Neural cell (in vitro differentiated cells): ENCODE measurements around the gene FAAH. TPM values are rescaled to one million over a fixed set of nuclear protein-coding genes. Genes with fewer than 3 reads are reported as not detected.

Experiments used
- H2AFZ ChIP-seq: fragments of 200-600, 300-800 bp; sonication (generic), shearing (Covaris generic); 2 replicates; pipeline ENCODE4 v1.6.0; 2014; ENCODE audit warnings: low read depth, mild to moderate bottlenecking, antibody characterized with exemption, low read length, moderate library complexity
- H3F3A ChIP-seq: fragments of 200-600 bp; shearing (Covaris generic); 2 replicates; pipeline ENCODE4 v1.6.1; 2016; ENCODE audit warnings: mild to moderate bottlenecking, moderate library complexity, mixed read lengths, antibody characterized with exemption, low read length; ENCODE audit not compliant: insufficient read depth, poor library complexity, severe bottlenecking
- H3K27ac ChIP-seq: fragments of 200-600, 300-800 bp; sonication (generic), shearing (Covaris generic); 2 replicates; pipeline ENCODE4 v1.5.1; 2014; ENCODE audit warnings: mild to moderate bottlenecking, low read length, moderate library complexity
- H3K27me3 ChIP-seq: fragments of 300-800, 200-600 bp; sonication (generic), shearing (Covaris generic); 2 replicates; pipeline ENCODE4 v1.6.0; 2014; ENCODE audit warnings: mild to moderate bottlenecking, low read depth, low read length, moderate library complexity; ENCODE audit not compliant: insufficient read depth
- H3K36me3 ChIP-seq: fragments of 300-800, 200-600 bp; sonication (generic), shearing (Covaris generic); 2 replicates; pipeline ENCODE4 v1.5.1; 2014; ENCODE audit warnings: mild to moderate bottlenecking, antibody characterized with exemption, low read length, moderate library complexity; ENCODE audit not compliant: insufficient read depth
- H3K4me2 ChIP-seq: fragments of 300-800, 200-600 bp; sonication (generic), shearing (Covaris generic); 2 replicates; pipeline ENCODE4 v1.6.0; 2014; ENCODE audit warnings: mild to moderate bottlenecking, low read length
- H3K4me3 ChIP-seq: fragments of 300-800, 200-600 bp; sonication (generic), shearing (Covaris generic); 2 replicates; pipeline ENCODE4 v1.5.1; 2014; ENCODE audit warnings: mild to moderate bottlenecking, low read length, moderate library complexity
- H3K79me2 ChIP-seq: fragments of 200-600 bp; shearing (Covaris generic); replicated peaks from 2 replicates; pipeline ENCODE4 v1.6.0; 2014; ENCODE audit warnings: mild to moderate bottlenecking, low read length, moderate library complexity; ENCODE audit not compliant: insufficient read depth
- H3K9ac ChIP-seq: fragments of 300-800, 200-600 bp; sonication (generic), shearing (Covaris generic); 2 replicates; pipeline ENCODE4 v1.6.1; 2016; ENCODE audit warnings: mild to moderate bottlenecking, low read length, mixed read lengths
- H3K9me2 ChIP-seq: fragments of 200-600 bp; shearing (Covaris generic); 2 replicates; pipeline ENCODE4 v1.6.1; 2016; ENCODE audit warnings: mild to moderate bottlenecking, low read length, mixed read lengths; ENCODE audit not compliant: insufficient read depth
- H3K9me3 ChIP-seq: fragments of 200-600, 300-800 bp; sonication (generic), shearing (Covaris generic); 2 replicates; pipeline ENCODE4 v1.6.1; 2016; ENCODE audit warnings: mild to moderate bottlenecking, mixed run types, low read length, moderate library complexity, mixed read lengths
- H4K20me1 ChIP-seq: fragments of 200-600 bp; shearing (Covaris generic); 2 replicates; pipeline ENCODE4 v1.6.1; 2016; ENCODE audit warnings: mild to moderate bottlenecking, mixed run types; ENCODE audit not compliant: insufficient read depth
- EP300 ChIP-seq: fragments of 450-650 bp; conservative IDR thresholded peaks from 2 replicates; pipeline ENCODE4 v1.6.1; 2014; ENCODE audit warnings: antibody characterized with exemption, mild to moderate bottlenecking, moderate library complexity; ENCODE audit not compliant: poor library complexity, severe bottlenecking
- EZH2 ChIP-seq: fragments of 200-600, 300-800 bp; shearing (Covaris generic), sonication (generic); IDR thresholded peaks from 2 replicates; pipeline ENCODE4 v1.6.1; 2014; ENCODE audit warnings: antibody characterized with exemption, low read length, borderline replicate concordance, mild to moderate bottlenecking; ENCODE audit not compliant: insufficient read depth, poor library complexity, severe bottlenecking
- MXI1 ChIP-seq: fragments of 450-650 bp; conservative IDR thresholded peaks from 2 replicates; pipeline ENCODE4 v1.6.1; 2014; ENCODE audit warnings: antibody characterized with exemption, mild to moderate bottlenecking; ENCODE audit not compliant: poor library complexity, severe bottlenecking
- POLR2AphosphoS5 ChIP-seq: IDR thresholded peaks from 2 replicates; pipeline ENCODE4 v1.6.1; 2012
- RAD21 ChIP-seq: fragments of 450-650 bp; conservative IDR thresholded peaks from 2 replicates; pipeline ENCODE4 v1.6.1; 2014; ENCODE audit warnings: antibody characterized with exemption, mild to moderate bottlenecking, moderate library complexity
- REST ChIP-seq: IDR thresholded peaks from 2 replicates; pipeline ENCODE4 v1.6.1; 2012; ENCODE audit warnings: borderline replicate concordance
- SMC3 ChIP-seq: fragments of 450-650 bp; conservative IDR thresholded peaks from 2 replicates; pipeline ENCODE4 v1.6.1; 2014; ENCODE audit warnings: antibody characterized with exemption, mild to moderate bottlenecking, moderate library complexity; ENCODE audit not compliant: poor library complexity
- TAF1 ChIP-seq: IDR thresholded peaks from 2 replicates; pipeline ENCODE4 v1.6.1; 2012; ENCODE audit warnings: low read depth
- polyA plus RNA-seq: library from polyadenylated mRNA; depleted of rRNA; stranded (reverse); fragments of >200 nt; gene quantifications from 2 replicates; pipeline ENCODE4 v1.2.3, GENCODE V29; 2014
- TF ChIP-seq, protein P1 (sequence below): fragments of 450-650 bp; IDR thresholded peaks from 2 replicates; pipeline ENCODE4 v1.5.1; 2014; ENCODE audit warnings: antibody characterized with exemption, mild to moderate bottlenecking, moderate library complexity; ENCODE audit not compliant: poor library complexity, severe bottlenecking

Gene FAAH
- polyA plus RNA-seq, 1 donor from 2014 or later = 106 TPM

GRCh38 chr1:46410156-46411009 is 16.3 kb downstream of the FAAH start:
- no peak overlapping the region for H3K27ac ChIP-seq

DNA sequence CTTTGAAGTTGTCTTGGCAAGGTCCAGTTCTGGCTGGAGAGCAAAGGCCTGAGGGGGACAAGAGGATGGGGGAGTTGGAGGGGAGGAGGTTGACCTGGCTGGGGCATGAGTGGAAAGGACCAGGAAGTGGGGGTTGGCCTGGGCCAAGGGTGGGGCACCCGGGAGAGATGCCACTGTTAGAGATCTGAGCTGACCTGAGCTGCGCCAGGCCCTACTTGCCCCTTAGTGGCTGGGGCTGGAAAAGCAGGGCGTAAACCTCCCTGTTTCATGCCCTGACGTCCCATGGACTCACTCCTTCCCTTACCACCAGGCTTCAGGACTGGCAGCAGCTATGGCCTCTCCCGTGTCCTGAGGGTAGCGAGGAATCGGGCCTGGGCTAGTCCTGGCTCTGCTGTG is 16.9 kb downstream of the FAAH start:
- H3K27me3 ChIP-seq = no peaks in the 10 kb centered on the region
- TF ChIP-seq TAF1 (no peak), EP300 (no peak), REST (no peak), SMC3 (no peak), RAD21 (no peak), MXI1 (no peak), POLR2AphosphoS5 (no peak), EZH2 (no peak)

More at GRCh38 chr1:46410156-46411009, 16.3 kb downstream of the FAAH start:
- H3K9ac ChIP-seq = no peak overlapping the region
- no peaks in the 10 kb centered on the region for H3K9me3 ChIP-seq
- no peak overlapping the region for H3K4me2 ChIP-seq
- H2AFZ ChIP-seq = no peak overlapping the region
- no peaks in the 10 kb centered on the region for H4K20me1 ChIP-seq
- no peaks in the 10 kb centered on the region for H3K27me3 ChIP-seq
- no peaks in the 10 kb centered on the region for H3K79me2 ChIP-seq
- H3K36me3 ChIP-seq = peaks cover 8% of the 10 kb centered on the region
- no peaks in the 10 kb centered on the region for H3K9me2 ChIP-seq
- TF ChIP-seq EP300 (no peak), RAD21 (no peak), POLR2AphosphoS5 (no peak), EZH2 (no peak), MXI1 (no peak), SMC3 (no peak), REST (no peak), TAF1 (no peak)
- TF ChIP-seq, protein P1, sequence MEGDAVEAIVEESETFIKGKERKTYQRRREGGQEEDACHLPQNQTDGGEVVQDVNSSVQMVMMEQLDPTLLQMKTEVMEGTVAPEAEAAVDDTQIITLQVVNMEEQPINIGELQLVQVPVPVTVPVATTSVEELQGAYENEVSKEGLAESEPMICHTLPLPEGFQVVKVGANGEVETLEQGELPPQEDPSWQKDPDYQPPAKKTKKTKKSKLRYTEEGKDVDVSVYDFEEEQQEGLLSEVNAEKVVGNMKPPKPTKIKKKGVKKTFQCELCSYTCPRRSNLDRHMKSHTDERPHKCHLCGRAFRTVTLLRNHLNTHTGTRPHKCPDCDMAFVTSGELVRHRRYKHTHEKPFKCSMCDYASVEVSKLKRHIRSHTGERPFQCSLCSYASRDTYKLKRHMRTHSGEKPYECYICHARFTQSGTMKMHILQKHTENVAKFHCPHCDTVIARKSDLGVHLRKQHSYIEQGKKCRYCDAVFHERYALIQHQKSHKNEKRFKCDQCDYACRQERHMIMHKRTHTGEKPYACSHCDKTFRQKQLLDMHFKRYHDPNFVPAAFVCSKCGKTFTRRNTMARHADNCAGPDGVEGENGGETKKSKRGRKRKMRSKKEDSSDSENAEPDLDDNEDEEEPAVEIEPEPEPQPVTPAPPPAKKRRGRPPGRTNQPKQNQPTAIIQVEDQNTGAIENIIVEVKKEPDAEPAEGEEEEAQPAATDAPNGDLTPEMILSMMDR = no peak
- H3K4me3 ChIP-seq = no peak overlapping the region
- no peaks in the 10 kb centered on the region for H3F3A ChIP-seq

More for the DNA sequence above, 16.9 kb downstream of the FAAH start:
- Histone ChIP-seq H3K4me2 (no peak overlapping the region), H3K4me3 (no peak overlapping the region), H4K20me1 (no peaks in the 10 kb centered on the region), H2AFZ (no peak overlapping the region), H3K9me2 (no peaks in the 10 kb centered on the region), H3K36me3 (peaks cover 8% of the 10 kb centered on the region), H3K27ac (no peak overlapping the region), H3F3A (no peaks in the 10 kb centered on the region), H3K79me2 (no peaks in the 10 kb centered on the region), H3K9ac (no peak overlapping the region), H3K9me3 (no peaks in the 10 kb centered on the region)
